EL (cell line): ENCODE measurements around the gene PRKCD.
A peak's percentile ranks its signal among the peaks of the same experiment; 100 is the strongest.

ENCODE experiments used
- DNase-seq: peaks from one replicate; pipeline ENCODE4 v3.0.0-alpha.2; 2016

Gene PRKCD

GRCh38 chr3:53236112-53236841, 75.3 kb downstream of the PRKCD start:
- DNase-seq: peak; percentile 93

- peak; percentile 97 for DNase-seq
Observed at GRCh38 chr3:53238051-53238850, 77.2 kb downstream of the PRKCD start.

- DNase-seq: no peak
Observed at GRCh38 chr3:53238886-53239285, 77.9 kb downstream of the PRKCD start.

DNA sequence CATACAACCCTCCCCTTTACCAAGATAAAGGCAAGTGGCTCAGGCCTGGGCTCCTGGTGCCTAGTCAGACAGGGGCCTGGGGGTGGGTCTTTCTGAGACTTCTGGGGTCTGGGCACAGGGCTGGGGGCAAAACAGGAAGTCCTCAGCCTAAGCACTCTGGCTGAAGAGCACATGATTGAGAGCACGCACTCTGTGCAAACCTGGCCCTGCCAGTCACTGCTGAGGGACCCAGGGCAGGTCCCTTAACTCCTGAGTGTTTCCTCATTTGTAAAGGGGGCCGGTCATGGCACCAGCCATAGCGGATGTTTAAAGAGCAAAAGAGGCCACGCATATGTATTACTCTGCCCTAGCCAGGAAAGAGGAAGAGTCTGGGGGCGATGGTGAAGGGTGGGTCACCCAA, 78.8 kb downstream of the PRKCD start:
- DNase-seq: no peak

DNA sequence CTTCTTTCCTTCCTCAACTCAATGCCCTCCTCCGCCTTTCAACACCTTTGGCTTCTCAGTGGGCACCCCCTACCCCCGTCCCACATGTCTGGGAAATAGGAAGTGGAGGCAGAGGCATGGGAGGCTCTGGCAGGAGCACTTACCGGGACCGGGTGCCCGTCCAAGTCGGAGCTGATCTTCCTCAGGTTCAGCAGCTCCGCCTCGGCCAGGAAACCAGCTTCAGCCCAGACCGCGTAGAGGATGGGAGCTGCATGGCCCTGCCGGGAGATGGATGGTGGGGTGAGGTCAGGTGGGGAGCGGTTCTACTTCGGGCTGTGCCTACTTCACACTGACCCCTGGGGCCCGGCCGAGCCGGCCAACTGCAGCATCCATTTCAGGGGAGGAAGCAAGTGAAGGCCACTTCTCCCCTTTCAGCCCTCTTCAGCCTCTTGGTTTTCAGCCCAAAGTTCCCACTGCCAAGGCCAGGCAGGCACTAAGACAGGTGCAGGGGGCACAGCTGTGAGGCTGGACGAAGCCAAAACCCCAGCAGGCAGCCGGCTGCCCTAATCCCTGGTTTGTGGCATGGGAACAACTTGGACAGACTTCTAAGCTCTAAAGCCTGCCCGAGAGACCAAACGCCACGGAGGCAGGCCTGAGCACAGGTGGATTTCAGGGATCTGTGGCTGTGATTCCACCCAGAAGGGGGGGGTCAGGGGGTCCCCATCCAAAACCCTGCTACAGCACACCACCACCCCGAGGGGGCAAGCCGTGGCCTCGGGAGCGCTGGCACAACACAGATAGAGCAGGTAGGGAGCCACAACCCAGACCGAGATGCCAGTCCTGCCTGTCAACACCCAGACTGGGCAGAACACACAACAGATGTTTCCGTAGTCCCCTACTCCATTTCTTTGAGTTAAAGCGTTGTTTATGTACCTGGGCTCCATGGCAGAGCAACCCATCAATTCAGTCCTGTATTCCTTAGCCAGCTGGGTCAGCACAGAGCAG, 80.3 kb downstream of the PRKCD start:
- no peak for DNase-seq

GRCh38 chr3:53242155-53242554, 81.1 kb downstream of the PRKCD start:
- no peak for DNase-seq
